MM.1S (cell line): ENCODE data around the gene TMEM179B.
"Not testable (repeated sequence)": the region's sequence is repeated elsewhere in the genome, so short reads cannot be mapped to it uniquely, and the experiment has no call there.

Experiments
- DNase-seq: peaks from one replicate; pipeline ENCODE4 v3.0.0-alpha.2; 2015
- H2AFZ ChIP-seq: fragments of 300-600 bp; sonication (generic); 2 replicates; pipeline ENCODE4 v1.6.0; 2016; ENCODE audit warnings: antibody characterized with exemption, low read length
- H3F3A ChIP-seq: fragments of 300-600 bp; sonication (generic); 2 replicates; pipeline ENCODE4 v1.6.1; 2016; ENCODE audit warnings: mild to moderate bottlenecking, antibody characterized with exemption, low read length, moderate library complexity, mixed read lengths; ENCODE audit not compliant: insufficient read depth
- H3K27ac ChIP-seq: fragments of 300-600 bp; sonication (generic); 2 replicates; pipeline ENCODE4 v1.5.1; 2016; ENCODE audit warnings: mild to moderate bottlenecking, low read length
- H3K27me3 ChIP-seq: fragments of 300-600 bp; sonication (generic); replicated peaks from 2 replicates; pipeline ENCODE4 v1.6.0; 2016; ENCODE audit warnings: low read length; ENCODE audit not compliant: insufficient read depth
- H3K36me3 ChIP-seq: fragments of 300-600 bp; sonication (generic); replicated peaks from 2 replicates; pipeline ENCODE4 v1.6.1; 2016; ENCODE audit warnings: mild to moderate bottlenecking, low read length, mixed read lengths; ENCODE audit not compliant: insufficient read depth
- H3K4me1 ChIP-seq: fragments of 300-600 bp; sonication (generic); 2 replicates; pipeline ENCODE4 v1.6.1; 2016; ENCODE audit warnings: low read length, mixed read lengths
- H3K4me2 ChIP-seq: fragments of 300-600 bp; sonication (generic); 2 replicates; pipeline ENCODE4 v1.6.0; 2016; ENCODE audit warnings: low read depth, low read length
- H3K4me3 ChIP-seq: fragments of 300-600 bp; sonication (generic); 2 replicates; pipeline ENCODE4 v1.5.1; 2016; ENCODE audit warnings: low read length, mixed read lengths
- H3K79me2 ChIP-seq: fragments of 300-600 bp; sonication (generic); 2 replicates; pipeline ENCODE4 v1.6.1; 2016; ENCODE audit warnings: mixed run types, low read length, mixed read lengths
- H3K9ac ChIP-seq: fragments of 300-600 bp; sonication (generic); 2 replicates; pipeline ENCODE4 v1.6.1; 2016; ENCODE audit warnings: low read length, mixed read lengths
- H3K9me2 ChIP-seq: fragments of 300-600 bp; sonication (generic); replicated peaks from 2 replicates; pipeline ENCODE4 v1.6.1; 2016; ENCODE audit warnings: mild to moderate bottlenecking, low read length, mixed read lengths; ENCODE audit not compliant: insufficient read depth
- H3K9me3 ChIP-seq: fragments of 300-600 bp; sonication (generic); replicated peaks from 2 replicates; pipeline ENCODE4 v1.6.1; 2016; ENCODE audit warnings: mild to moderate bottlenecking, low read length, mixed read lengths; ENCODE audit not compliant: insufficient read depth
- H4K20me1 ChIP-seq: fragments of 300-600 bp; sonication (generic); 2 replicates; pipeline ENCODE4 v1.6.1; 2016; ENCODE audit warnings: mild to moderate bottlenecking, low read length, moderate library complexity, mixed read lengths; ENCODE audit not compliant: insufficient read depth
- EZH2 ChIP-seq: fragments of 300-600 bp; sonication (generic); optimal IDR thresholded peaks from 2 replicates; pipeline ENCODE3; 2017; ENCODE audit warnings: low read depth, mild to moderate bottlenecking, antibody characterized with exemption, low read length, mixed read lengths
- EZH2phosphoT487 ChIP-seq: fragments of 300-600 bp; sonication (generic); IDR thresholded peaks from 2 replicates; pipeline ENCODE4 v1.6.1; 2018; ENCODE audit warnings: antibody characterized with exemption, low read length
- TF ChIP-seq, protein P1 (sequence below): fragments of 300-600 bp; sonication (generic); IDR thresholded peaks from 2 replicates; pipeline ENCODE4 v1.5.1; 2016; ENCODE audit warnings: antibody characterized with exemption, low read length, mixed read lengths

Gene TMEM179B

DNA sequence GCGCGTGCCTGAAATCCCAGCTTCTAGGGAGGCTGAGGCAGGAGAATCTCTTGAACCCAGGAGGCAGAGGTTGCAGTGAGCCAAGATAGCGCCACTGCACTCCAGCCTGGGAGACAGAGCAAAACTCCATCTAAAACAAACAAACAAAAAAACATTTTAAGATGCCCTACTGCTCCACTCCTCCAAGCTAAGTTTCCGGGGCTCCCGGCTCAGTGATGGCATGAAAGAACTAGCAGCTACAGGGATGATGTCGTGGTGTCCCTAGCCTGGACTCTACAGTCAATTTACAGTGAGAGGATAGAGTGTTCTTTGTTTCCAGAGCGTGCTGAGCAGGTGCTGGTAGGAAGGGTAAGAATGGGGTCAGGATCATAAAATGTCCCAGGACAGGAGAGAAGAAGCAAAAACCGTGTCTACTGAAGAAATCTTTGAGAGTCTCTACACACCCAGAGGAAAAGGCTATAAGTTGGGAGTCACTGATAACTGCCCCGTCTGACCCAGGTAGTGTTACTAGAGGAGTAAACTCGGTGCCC lies 32.1 kb upstream of the TMEM179B start:
- no peak for TF ChIP-seq EZH2phosphoT487
- no peak for TF ChIP-seq EZH2
- TF ChIP-seq, protein P1, sequence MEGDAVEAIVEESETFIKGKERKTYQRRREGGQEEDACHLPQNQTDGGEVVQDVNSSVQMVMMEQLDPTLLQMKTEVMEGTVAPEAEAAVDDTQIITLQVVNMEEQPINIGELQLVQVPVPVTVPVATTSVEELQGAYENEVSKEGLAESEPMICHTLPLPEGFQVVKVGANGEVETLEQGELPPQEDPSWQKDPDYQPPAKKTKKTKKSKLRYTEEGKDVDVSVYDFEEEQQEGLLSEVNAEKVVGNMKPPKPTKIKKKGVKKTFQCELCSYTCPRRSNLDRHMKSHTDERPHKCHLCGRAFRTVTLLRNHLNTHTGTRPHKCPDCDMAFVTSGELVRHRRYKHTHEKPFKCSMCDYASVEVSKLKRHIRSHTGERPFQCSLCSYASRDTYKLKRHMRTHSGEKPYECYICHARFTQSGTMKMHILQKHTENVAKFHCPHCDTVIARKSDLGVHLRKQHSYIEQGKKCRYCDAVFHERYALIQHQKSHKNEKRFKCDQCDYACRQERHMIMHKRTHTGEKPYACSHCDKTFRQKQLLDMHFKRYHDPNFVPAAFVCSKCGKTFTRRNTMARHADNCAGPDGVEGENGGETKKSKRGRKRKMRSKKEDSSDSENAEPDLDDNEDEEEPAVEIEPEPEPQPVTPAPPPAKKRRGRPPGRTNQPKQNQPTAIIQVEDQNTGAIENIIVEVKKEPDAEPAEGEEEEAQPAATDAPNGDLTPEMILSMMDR, result no peak
- no peaks in the 10 kb centered on the region for H3K9me3 ChIP-seq
- no peak overlapping the region for H3K4me3 ChIP-seq
- no peak overlapping the region for H3K9ac ChIP-seq
- H3K27me3 ChIP-seq, result no peaks in the 10 kb centered on the region
- no peaks in the 10 kb centered on the region for H4K20me1 ChIP-seq
- no peak overlapping the region; the same call in 1 of the 2 replicates for H2AFZ ChIP-seq
- H3K27ac ChIP-seq, result no peak overlapping the region
- 0 out of 2 replicates have a peak, but pooled peaks cover 3% of the 10 kb centered on the region for H3K4me1 ChIP-seq
- H3K4me2 ChIP-seq, result no peak overlapping the region
- H3F3A ChIP-seq, result no peaks in the 10 kb centered on the region
- no peaks in the 10 kb centered on the region for H3K9me2 ChIP-seq
- H3K36me3 ChIP-seq, result no peaks in the 10 kb centered on the region
- peaks cover 21% of the 10 kb centered on the region for H3K79me2 ChIP-seq
- no peak for DNase-seq

DNA sequence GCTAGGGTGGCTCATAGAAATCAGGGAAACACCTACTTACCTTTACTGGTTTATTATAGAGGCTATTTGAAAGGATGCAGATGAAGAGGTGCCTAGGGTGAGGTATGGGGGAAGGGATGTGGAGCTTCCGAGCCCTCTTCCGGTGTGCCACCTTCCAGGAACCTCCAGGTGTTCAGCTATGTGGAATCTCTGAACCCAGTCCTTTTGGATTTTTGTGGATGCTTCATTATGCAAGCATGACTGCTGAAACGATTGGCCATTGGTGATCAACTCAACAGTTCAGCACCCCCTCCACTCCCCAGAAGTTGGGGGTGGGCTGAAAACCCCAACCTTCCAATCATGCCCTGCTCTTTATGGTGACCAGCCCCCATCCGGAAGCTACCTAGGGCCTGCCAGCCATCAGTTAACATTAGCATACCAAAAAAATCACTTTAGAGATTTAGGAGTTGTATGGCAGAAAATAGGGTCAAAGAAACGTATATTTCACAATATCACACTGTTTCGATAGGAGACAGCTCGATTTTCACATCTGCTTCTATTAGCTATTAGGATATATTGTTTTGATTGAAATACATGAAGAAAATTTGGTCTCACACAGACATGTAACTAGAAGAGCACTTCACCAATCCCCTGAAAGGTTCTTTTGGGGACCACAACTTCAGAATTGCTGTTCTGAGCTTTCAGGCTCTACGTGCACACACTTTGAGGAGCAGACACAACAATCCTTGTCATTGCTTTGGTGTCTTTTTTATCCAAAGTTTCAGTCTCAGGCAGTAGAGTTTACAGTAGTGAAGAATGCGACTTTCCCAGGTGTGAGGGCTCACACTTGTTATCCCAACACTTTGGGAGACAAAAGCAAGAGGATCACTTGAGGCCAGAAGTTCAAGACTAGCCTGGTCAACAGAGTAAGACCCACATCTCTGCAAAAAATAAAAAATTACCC lies 29.1 kb upstream of the TMEM179B start:
- H3K4me3 ChIP-seq, result no peak overlapping the region
- H3K9me3 ChIP-seq, result no peaks in the 10 kb centered on the region
- TF ChIP-seq, protein P1, result no peak
- TF ChIP-seq EZH2phosphoT487 (no peak), EZH2 (no peak)
- H4K20me1 ChIP-seq, result no peaks in the 10 kb centered on the region
- no peak overlapping the region for H3K9ac ChIP-seq
- peaks cover 19% of the 10 kb centered on the region for H3K79me2 ChIP-seq
- H3K9me2 ChIP-seq, result no peaks in the 10 kb centered on the region
- H3K4me1 ChIP-seq, result peaks cover 9% of the 10 kb centered on the region
- peaks cover 6% of the 10 kb centered on the region; the same call in 1 of the 2 replicates for H3F3A ChIP-seq
- no peak overlapping the region for H2AFZ ChIP-seq
- H3K4me2 ChIP-seq, result no peak overlapping the region
- H3K36me3 ChIP-seq, result no peaks in the 10 kb centered on the region
- no peaks in the 10 kb centered on the region for H3K27me3 ChIP-seq
- DNase-seq, result no peak
- H3K27ac ChIP-seq, result no peak overlapping the region

DNA sequence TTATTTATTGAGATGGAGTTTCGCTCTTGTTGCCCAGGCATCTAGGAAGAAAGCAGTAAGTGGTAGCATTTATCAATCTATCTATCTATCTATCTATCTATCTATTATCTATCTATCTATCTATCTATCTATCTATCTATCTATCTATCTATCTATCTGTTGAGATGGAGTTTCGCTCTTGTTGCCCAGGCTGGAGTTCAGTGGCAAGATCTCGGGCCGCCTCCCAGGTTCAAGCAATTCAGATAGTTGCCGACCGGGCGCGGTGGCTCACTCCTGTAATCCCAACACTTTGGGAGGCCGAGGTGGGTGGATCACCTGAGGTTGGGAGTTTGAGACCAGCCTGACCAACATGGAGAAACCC lies 26.4 kb upstream of the TMEM179B start:
- H3K36me3 ChIP-seq, H3K27me3 ChIP-seq, H3K27ac ChIP-seq, H4K20me1 ChIP-seq, H3K4me1 ChIP-seq, H3K9me3 ChIP-seq, H3K9me2 ChIP-seq, DNase-seq, H3K9ac ChIP-seq, H3F3A ChIP-seq: not testable (repeated sequence)
- Histone ChIP-seq H3K4me2 (peak overlapping the region; percentile 24; the same call in 1 of the 2 replicates), H2AFZ (peak overlapping the region; percentile 53; the same call in 1 of the 2 replicates), H3K79me2 (peaks cover 15% of the 10 kb centered on the region), H3K4me3 (peak overlapping the region; percentile 99; the same call in 1 of the 2 replicates)

DNA sequence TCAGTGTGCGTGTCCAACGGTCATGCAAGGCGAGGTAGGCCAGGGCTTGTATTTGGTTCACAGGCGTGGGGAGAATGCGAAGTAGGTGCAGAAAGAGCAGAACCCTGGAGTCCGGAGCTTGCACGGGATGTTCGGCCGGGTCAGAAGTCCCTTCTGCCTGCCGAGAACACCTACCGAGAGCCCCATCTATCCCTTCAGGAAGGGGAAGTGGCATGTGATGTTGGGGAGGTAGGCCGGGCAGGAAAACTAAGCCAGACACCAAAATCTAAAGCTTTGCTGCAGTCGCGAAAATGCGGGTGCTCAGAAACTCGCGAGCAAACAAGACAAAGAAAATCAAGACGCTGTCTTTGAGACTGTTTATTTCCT lies 16.4 kb upstream of the TMEM179B start:
- Histone ChIP-seq H4K20me1 (no peaks in the 10 kb centered on the region), H2AFZ (peak overlapping the region; percentile 87), H3K9me3 (no peaks in the 10 kb centered on the region), H3K4me1 (peaks cover 10% of the 10 kb centered on the region), H3K4me3 (peak overlapping the region; percentile 81), H3K27me3 (no peaks in the 10 kb centered on the region), H3K79me2 (peaks cover 31% of the 10 kb centered on the region), H3F3A (peaks cover 17% of the 10 kb centered on the region), H3K4me2 (peak overlapping the region; percentile 95), H3K27ac (peak overlapping the region; percentile 72), H3K9ac (peak overlapping the region; percentile 71), H3K9me2 (no peaks in the 10 kb centered on the region), H3K36me3 (no peaks in the 10 kb centered on the region)
- no peak for DNase-seq
- TF ChIP-seq EZH2phosphoT487 (no peak), EZH2 (no peak)
- TF ChIP-seq, protein P1, result no peak
